PC-9 (cell line): ENCODE measurements around the gene NRG2.

ENCODE experiments used
- EZH2 ChIP-seq: fragments of 200-600 bp; sonication (generic); IDR thresholded peaks from 2 replicates; pipeline ENCODE4 v1.8.0; 2017; ENCODE audit warnings: antibody characterized with exemption, low read depth
- TF ChIP-seq, protein P1 (sequence below): fragments of 200-600 bp; sonication (generic); conservative IDR thresholded peaks from 2 replicates; pipeline ENCODE4 v1.6.1; 2017; ENCODE audit warnings: mixed run types, antibody characterized with exemption, mild to moderate bottlenecking, moderate library complexity

DNA sequence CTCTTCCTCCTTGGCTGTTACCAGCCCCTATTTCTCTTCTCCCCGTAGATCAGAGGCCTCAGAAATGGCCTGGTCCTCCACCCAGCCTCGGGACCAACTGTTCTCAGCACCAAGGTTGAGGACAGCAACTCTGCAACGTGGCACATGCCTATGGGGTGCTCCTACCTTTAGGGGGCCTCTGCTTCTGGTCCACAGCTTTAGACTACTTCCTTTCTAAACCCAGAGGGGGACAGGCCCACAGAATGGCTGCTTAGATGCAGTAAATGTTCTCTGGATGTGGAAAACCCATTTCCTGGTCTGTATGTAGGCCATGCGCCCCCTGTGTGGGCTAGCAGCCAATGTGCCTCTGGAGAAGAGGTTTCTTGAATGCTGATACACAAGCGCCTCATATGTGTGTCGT, 68.4 kb downstream of the NRG2 start:
- TF ChIP-seq EZH2, result no peak
- TF ChIP-seq, protein P1, sequence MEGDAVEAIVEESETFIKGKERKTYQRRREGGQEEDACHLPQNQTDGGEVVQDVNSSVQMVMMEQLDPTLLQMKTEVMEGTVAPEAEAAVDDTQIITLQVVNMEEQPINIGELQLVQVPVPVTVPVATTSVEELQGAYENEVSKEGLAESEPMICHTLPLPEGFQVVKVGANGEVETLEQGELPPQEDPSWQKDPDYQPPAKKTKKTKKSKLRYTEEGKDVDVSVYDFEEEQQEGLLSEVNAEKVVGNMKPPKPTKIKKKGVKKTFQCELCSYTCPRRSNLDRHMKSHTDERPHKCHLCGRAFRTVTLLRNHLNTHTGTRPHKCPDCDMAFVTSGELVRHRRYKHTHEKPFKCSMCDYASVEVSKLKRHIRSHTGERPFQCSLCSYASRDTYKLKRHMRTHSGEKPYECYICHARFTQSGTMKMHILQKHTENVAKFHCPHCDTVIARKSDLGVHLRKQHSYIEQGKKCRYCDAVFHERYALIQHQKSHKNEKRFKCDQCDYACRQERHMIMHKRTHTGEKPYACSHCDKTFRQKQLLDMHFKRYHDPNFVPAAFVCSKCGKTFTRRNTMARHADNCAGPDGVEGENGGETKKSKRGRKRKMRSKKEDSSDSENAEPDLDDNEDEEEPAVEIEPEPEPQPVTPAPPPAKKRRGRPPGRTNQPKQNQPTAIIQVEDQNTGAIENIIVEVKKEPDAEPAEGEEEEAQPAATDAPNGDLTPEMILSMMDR, result no peak
